ENCODE data around the gene SNRPD2.
A peak's percentile ranks its signal among the peaks of the same experiment; 100 is the strongest.

Gene SNRPD2

DNA sequence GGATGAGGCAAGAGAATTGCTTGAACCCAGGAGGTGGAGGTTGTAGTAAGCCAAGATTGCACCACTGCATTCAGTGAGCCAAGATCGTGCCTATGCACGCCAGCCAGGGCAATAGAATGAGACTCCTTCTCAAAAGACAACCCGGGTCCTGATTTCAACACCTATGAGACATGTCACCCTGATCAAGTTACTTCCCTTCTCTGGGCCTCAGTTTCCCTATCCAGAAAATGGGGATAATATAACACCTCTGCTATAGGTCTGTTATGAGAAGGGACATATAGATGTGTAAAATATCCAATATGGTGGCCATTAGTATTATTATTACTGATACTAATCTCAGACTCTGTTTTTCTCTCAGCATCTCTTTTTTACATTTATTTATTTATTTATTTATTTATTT lies 36.7 kb downstream of the SNRPD2 start:
- Mint-ChIP-seq H3K4me3 (no peak overlapping the region), H3K9me3 (no peaks in the 10 kb centered on the region), H3K4me1 (no peaks in the 10 kb centered on the region), H3K27ac (no peak overlapping the region), H3K36me3 (no peaks in the 10 kb centered on the region), H3K27me3 (peaks cover 25 to 30% of the 10 kb centered on the region in 2 donors)
- no peak for DNase-seq
- no peak for ATAC-seq (replicated peaks)

DNA sequence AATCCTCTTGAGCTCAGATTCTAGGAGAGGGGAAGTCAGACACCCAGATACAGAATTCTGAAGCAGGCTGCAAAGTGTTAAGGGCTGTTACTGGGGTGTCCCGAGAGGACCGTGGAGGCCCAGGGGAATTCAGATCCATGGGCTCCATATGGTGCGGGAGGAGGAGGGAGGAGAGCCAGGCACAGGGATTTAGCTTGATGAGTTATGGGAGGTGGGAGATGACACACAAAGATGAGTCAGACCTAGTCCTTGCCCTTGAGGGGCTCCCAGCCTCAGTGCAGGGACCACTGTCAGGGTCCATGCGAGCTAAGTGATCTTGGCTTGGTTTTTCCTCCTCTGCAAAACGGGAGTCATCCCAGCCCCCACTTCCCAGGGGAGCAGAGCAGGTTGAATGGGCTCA lies 38.1 kb downstream of the SNRPD2 start:
- DNase-seq, result no peak
- Mint-ChIP-seq H3K4me1 (no peaks in the 10 kb centered on the region), H3K27me3 (peaks cover 16 to 21% of the 10 kb centered on the region in 2 donors), H3K9me3 (no peaks in the 10 kb centered on the region), H3K4me3 (no peak overlapping the region), H3K36me3 (no peaks in the 10 kb centered on the region), H3K27ac (no peak overlapping the region)
- ATAC-seq (replicated peaks), result no peak

DNA sequence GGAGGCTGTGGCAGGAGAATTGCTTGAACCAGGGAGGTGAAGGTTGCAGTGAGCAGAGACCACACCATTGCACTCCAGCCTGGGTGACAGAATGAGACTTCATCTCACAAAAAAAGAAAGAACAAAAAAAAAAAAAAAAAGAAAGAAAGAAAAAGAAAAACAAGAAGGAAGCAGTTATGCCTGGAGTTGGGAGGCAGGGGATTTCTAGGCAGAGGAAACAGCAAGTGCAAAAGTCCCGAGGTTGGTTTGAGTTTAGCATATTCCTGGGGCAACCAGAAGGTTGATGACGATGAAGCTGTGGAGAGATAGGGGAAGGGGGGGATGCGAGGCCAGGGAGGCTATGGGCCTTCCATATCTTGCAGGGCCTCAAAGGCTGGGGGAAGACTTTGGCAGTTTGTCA lies 41.0 kb downstream of the SNRPD2 start:
- Mint-ChIP-seq H3K36me3 (no peaks in the 10 kb centered on the region), H3K9me3 (no peaks in the 10 kb centered on the region), H3K4me3 (no peak overlapping the region), H3K4me1 (peaks cover 7 to 9% of the 10 kb centered on the region in 2 donors), H3K27me3 (peaks cover 27 to 31% of the 10 kb centered on the region in 2 donors), H3K27ac (no peak overlapping the region)
- ATAC-seq (replicated peaks), result no peak
- DNase-seq, result no peak

DNA sequence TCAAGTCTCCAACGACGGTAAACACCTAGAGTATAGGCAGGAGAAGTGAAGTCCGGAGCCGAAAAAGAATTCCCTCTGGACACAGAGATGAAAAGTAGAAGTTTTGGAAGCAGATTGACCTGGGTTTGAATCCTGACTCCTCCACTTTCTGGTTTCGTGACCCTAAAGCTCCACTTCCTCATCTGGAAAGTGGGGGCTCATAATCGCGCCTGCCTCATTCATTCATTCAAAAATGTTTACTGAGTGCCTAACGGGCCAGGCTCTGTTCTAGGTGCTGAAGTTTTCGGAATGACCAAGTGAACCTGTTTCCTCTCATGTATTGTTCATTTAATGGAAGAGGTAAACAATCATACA lies 45.4 kb downstream of the SNRPD2 start:
- ATAC-seq (replicated peaks) (no peak), DNase-seq (no peak)
- H3K9me3 Mint-ChIP-seq, result peaks cover 0 to under 1% of the 10 kb centered on the region in 2 donors
- peak overlapping the region; percentile 37 for H3K27ac Mint-ChIP-seq
- peaks cover 27 to 48% of the 10 kb centered on the region in 2 donors for H3K4me1 Mint-ChIP-seq
- H3K27me3 Mint-ChIP-seq, result peaks cover 26 to 27% of the 10 kb centered on the region in 2 donors
- H3K4me3 Mint-ChIP-seq, result peak overlapping the region; percentile 69 to 86
- H3K36me3 Mint-ChIP-seq, result peaks cover 0 to 1% of the 10 kb centered on the region in 2 donors

DNA sequence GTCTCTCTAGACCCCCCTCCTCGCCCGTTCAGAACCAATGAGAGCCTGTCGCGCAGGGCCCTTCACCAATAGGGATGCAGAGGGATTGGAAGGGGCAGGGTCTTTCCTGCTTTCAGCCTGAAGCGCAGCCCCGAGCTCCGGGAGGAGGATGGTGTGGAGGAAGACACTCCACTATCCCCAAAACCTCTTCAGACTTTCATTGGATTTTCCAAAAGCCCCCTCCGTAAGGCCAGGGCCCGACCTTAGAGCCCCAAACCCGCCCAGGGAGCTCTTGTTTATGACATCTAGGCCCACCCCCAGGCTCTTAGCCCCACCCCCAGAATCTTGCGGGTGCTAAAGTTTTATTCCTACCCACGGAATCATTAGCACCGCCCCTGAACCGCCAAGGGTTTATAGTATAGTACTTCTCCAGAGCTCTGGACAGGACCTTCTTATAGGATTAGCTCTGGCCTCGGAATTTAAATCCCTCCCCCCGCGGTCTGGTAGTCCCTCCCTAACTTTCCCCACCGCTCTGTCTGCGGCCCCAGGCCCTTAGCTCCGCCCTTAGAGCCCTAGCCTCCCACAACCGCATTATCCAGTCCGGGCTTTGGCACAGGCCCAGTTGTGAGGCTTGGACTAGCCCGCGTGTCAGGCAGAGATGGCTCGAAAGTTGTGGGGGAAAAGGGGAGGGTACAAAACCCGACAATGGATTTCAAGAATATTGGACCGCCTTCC lies 46.0 kb downstream of the SNRPD2 start:
- peak; percentile 18 to 47 for ATAC-seq (replicated peaks)
- peak; percentile 53 for DNase-seq
- H3K27me3 Mint-ChIP-seq, result peaks cover 21 to 25% of the 10 kb centered on the region in 2 donors
- peaks cover 5 to 7% of the 10 kb centered on the region in 2 donors for H3K36me3 Mint-ChIP-seq
- H3K4me3 Mint-ChIP-seq, result peak overlapping the region; percentile 69 to 86
- H3K9me3 Mint-ChIP-seq, result peaks cover 4 to 6% of the 10 kb centered on the region in 2 donors
- H3K27ac Mint-ChIP-seq, result peak overlapping the region; percentile 20
- H3K4me1 Mint-ChIP-seq, result peaks cover 32 to 54% of the 10 kb centered on the region in 2 donors

DNA sequence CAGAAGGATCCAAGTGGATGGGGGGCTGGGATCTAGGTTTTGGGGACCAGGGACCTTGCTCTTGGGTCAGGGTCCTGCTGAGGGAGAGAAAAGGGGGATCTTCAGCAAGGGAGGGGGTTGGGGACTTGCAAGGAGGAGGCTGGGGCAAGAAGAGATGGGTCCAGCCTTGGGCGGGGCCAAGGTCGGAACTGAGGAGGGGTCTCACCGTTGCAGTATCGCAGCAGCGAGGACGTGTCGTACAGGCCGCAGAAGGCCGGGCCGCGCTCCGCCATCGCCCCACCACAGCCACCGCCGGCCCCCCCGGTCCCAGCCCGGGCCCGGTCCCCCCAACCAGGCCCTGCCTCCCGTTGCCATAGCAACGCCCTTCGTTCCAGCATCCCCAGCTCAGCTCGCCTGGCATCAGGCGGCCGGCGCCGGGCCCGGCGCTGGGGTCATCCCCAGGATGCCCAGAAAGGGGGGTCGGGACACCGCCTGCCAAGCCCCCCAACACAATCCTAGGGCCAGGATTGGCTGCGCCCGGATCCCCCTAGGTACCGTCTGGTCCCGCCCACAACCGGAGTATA lies 46.6 kb downstream of the SNRPD2 start:
- Mint-ChIP-seq H3K4me1 (peaks cover 34 to 57% of the 10 kb centered on the region in 2 donors), H3K36me3 (peaks cover 6 to 9% of the 10 kb centered on the region in 2 donors), H3K27me3 (peaks cover 14 to 20% of the 10 kb centered on the region in 2 donors), H3K27ac (peak overlapping the region; percentile 20), H3K9me3 (peaks cover 5 to 8% of the 10 kb centered on the region in 2 donors), H3K4me3 (peak overlapping the region; percentile 69 to 86)
- DNase-seq (peak; percentile 9), ATAC-seq (replicated peaks) (no peak)

DNA sequence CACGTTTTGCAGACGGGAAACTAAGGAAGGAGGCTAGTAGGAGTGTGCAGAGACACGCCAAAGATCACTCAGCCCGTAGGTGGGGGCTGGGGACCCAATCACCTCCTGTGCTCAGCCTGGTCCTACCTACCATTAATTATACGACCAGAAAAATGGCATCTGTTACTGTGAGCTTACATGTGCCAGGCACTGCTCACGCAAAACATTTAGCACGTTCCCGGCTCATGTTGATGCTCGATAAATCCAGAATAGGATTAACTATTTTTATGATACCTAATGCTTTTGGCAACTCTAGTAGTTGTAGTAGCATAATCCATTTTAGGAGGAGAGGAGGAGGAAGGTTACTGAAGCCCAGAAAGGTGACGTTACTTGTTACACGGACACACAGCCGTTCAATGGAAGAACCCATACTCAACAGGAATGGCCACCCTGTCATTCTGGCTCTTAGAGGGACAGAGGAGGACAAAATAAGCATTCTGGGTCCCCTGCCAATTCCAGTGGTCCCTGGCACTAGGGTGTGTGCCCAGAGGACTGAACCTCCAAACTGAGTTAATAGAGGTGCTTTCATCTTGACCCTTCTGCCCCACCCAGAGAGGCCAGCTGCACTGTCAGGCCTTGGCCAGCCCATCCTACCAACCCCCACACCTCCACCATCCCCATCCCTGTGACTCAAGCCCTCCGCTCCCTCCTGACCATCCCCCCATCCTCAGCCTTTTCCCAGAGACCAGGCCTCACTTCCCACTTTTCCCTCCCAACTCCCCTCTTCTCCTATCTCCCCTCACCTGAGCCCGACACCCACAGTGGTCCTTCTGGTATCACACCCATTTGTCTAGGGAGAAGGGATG lies 47.6 kb downstream of the SNRPD2 start:
- peaks cover 34 to 57% of the 10 kb centered on the region in 2 donors for H3K4me1 Mint-ChIP-seq
- H3K27ac Mint-ChIP-seq, result no peak overlapping the region
- peaks cover 6 to 9% of the 10 kb centered on the region in 2 donors for H3K36me3 Mint-ChIP-seq

DNA sequence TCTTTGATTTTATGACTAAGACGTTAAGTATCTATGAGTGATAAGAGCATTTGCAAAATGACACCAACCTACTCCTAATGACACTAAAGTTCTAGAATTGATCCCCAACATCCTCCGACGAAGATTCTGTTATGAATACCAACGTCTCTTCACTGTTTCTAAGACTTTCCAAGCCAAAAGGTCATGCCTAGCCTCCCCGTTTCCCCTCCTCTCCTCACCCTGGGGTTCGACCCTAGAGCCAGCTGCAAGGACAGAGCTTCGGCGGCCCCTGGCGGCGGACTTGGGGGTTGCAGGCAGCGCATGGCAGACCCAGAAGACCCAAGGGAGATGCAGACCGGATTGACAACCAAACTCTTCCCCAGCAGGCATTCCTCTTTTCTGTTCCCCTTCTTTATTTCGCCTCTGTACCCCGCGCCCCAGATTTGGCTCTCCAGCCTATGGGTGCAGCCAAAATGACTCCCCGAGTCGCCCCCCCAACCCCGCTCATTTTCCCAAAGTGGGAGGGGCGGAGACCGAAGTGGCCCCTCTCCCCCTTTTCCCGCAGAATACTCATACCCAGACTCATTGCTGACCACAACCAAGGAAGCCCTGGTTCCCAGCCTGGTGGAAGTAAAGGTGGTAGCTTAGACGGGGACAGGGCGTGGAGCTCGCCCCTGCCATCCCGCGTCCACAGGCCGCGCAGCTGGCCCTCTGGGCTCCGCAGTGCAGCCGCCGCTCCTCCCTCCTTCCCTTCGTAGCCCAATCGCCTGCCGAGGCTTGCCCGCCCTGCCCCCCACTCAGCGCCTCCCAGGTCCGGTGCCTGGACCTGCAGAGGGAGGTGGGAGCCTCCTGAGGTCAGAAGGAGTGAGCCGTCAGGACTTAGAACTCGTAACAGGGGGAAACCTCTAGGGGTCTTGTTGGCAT lies 48.5 kb downstream of the SNRPD2 start:
- peaks cover 8 to 16% of the 10 kb centered on the region in 2 donors for H3K36me3 Mint-ChIP-seq
- H3K27me3 Mint-ChIP-seq, result peaks cover 12 to 18% of the 10 kb centered on the region in 2 donors
- peak overlapping the region; percentile 89 for H3K27ac Mint-ChIP-seq
- H3K9me3 Mint-ChIP-seq, result peaks cover 5 to 8% of the 10 kb centered on the region in 2 donors
- peaks cover 39 to 66% of the 10 kb centered on the region in 2 donors for H3K4me1 Mint-ChIP-seq
- peak; percentile 94 for DNase-seq
- H3K4me3 Mint-ChIP-seq, result peak overlapping the region; percentile 64 to 88
- peak; percentile 42 to 45 for ATAC-seq (replicated peaks)

More for the DNA sequence above, 47.6 kb downstream of the SNRPD2 start:
- DNase-seq (no peak), ATAC-seq (replicated peaks) (no peak)
- Mint-ChIP-seq H3K9me3 (peaks cover 5 to 8% of the 10 kb centered on the region in 2 donors), H3K27me3 (peaks cover 12 to 18% of the 10 kb centered on the region in 2 donors), H3K4me3 (no peak overlapping the region)

DNA sequence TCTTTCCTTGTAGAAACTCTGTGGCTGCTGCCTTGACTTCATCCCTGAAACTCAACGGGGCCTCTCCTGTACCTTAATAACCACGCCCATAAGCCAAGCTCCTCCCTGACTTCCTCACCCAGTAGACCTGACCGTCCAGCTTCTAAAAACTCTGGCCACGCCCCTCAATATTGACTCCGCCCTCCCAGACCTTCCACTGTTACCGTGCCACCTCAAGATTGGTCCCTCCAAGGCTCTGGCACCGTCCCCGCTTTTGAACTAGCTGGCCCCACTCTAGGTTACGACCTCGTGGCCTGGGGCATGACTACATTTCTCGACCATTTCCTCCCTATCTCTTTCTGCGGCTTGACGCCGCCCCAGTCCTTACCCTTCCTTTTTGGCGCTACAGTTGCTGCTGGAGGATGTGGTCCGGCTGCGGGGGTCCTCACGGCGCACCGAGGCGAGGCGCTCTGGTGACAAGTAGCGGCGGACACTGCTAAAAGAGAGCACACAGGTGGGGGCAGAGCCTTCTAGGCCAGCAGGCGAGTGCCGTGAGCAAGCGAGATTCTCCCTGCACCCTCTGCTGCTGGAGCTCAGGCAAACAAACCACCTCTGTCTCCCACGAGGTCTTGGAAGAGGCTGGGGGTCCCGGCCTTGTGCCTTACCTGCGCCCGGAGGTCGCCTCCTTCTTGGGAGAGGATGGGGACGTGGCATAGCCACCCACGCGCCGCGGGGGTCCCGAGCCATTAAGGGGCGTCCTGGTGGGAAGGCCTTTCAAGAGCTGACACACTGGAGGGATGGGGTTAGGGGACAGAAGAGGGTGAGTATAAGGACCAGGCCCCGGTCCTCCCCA lies 50.3 kb downstream of the SNRPD2 start:
- Mint-ChIP-seq H3K27ac (peak overlapping the region; percentile 98), H3K4me1 (peaks cover 38 to 67% of the 10 kb centered on the region in 2 donors), H3K36me3 (peaks cover 8 to 16% of the 10 kb centered on the region in 2 donors), H3K9me3 (peaks cover 5 to 8% of the 10 kb centered on the region in 2 donors), H3K27me3 (peaks cover 7 to 13% of the 10 kb centered on the region in 2 donors), H3K4me3 (peak overlapping the region; percentile 88 to 92)
- DNase-seq (peak; percentile 88), ATAC-seq (replicated peaks) (peak; percentile 57 to 58)

DNA sequence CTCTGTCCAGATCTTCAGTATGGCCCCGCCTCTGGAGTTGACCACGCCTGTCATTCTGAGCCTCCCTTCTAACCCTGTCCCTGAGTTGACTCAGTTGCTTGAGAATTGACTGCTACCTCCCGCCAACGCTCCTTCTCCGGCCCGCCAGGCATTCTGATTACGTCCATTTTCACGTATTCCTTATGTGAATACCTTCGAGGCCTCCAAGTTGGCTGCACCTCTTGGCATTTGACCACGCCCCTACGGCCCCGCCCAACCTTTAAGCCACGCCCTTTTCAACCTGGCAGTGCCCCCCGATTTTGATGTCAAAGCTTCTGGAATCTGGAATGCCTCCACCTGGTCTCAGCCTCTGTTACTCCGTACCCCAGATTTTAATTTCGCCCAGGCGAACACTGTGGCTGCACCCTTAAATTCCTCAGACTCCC lies 50.9 kb downstream of the SNRPD2 start:
- Mint-ChIP-seq H3K27ac (peak overlapping the region; percentile 98), H3K27me3 (peaks cover under 1 to 7% of the 10 kb centered on the region in 2 donors), H3K4me1 (peaks cover 32 to 61% of the 10 kb centered on the region in 2 donors), H3K4me3 (peak overlapping the region; percentile 88 to 92), H3K36me3 (peaks cover 8 to 20% of the 10 kb centered on the region in 2 donors), H3K9me3 (peaks cover 5 to 8% of the 10 kb centered on the region in 2 donors)
- no peak for ATAC-seq (replicated peaks)
- DNase-seq, result no peak

DNA sequence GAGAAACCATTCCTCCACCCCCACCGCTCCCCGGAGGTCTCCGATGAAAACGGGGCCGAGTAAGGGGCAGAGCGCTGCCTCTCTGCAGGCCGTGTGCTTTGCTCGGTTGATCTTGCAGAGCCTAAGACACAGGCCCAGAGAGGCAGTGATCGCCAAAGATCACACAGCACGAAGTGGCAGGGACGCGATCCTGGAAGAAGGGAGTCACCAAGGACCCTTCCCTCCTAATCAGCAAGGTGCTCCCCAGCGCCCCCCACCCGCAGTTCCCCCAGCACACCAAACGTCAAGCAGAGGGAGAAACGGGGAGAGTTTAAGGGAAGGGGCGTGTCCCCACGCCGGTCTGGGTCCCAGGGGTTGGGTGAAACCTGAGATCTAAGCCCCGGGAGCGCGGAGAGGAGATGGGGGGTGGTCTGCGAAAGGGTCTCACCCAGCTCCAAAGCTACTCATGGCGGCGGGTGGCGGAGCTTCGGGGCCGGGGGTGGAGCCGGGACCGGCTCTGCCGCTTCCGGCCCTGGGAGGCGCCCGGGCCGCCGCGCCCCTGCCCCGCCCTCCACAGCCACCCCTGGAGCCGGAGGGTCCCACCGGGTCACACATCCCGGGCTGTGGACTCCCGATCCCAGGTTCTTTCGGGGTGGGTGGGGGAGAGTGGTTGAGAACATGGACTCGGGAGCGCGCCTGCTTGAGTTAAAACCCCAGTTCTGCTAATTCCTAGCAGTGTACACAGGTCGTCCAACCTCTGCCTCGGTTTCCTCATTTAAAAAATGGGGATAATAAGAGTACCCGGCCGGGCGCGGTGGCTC lies 52.6 kb downstream of the SNRPD2 start, which contains the start of gene EML2:
Gene EML2 (minus strand): TSS at position 468 of the 800 bp plus-strand sequence. CDS start 21 bp downstream, at position 447.
- peaks cover 27 to 47% of the 10 kb centered on the region in 2 donors for H3K4me1 Mint-ChIP-seq
- H3K27me3 Mint-ChIP-seq, result no peaks in the 10 kb centered on the region
- ATAC-seq (replicated peaks), result no peak
- DNase-seq, result peak; percentile 19
- H3K4me3 Mint-ChIP-seq, result peak within 1 kb of the TSS; percentile 93 to 94
- H3K36me3 Mint-ChIP-seq, result peaks cover 8 to 22% of the 10 kb centered on the region in 2 donors
- H3K9me3 Mint-ChIP-seq, result peaks cover 5 to 8% of the 10 kb centered on the region in 2 donors
- peak within 1 kb of the TSS; percentile 95 for H3K27ac Mint-ChIP-seq
